ENCODE measurements around the gene ZPLD1. TPM values are rescaled to one million over a fixed set of nuclear protein-coding genes. Genes with fewer than 3 reads are reported as not detected.

Gene ZPLD1
- polyA plus RNA-seq, 1 donor = 0.22 TPM

GRCh38 chr3:102481050-102481449, 46.2 kb downstream of the ZPLD1 start:
- H3K27ac ChIP-seq (ENCODE audit: low read length) = no peak overlapping the region
- 89% methylated on average over 3 of the region's 4 CpGs for WGBS (ENCODE audit: insufficient coverage, low lambda C conversion rate)
- no peaks in the 10 kb centered on the region for H3K36me3 ChIP-seq (ENCODE audit: control insufficient read depth, insufficient read depth, low read length)
- no peaks in the 10 kb centered on the region for H3K4me1 ChIP-seq (ENCODE audit: control insufficient read depth, insufficient read depth, low read length)
- no peaks in the 10 kb centered on the region for H3K27me3 ChIP-seq (ENCODE audit: control insufficient read depth, insufficient read depth, low read length)
- no peak overlapping the region for H3K4me3 ChIP-seq (ENCODE audit: low read length)
- no peaks in the 10 kb centered on the region for H3K9me3 ChIP-seq (ENCODE audit: control insufficient read depth, low read depth, low read length)
- DNase-seq = no peak

- no peaks in the 10 kb centered on the region for H3K36me3 ChIP-seq (ENCODE audit: control insufficient read depth, insufficient read depth, low read length)
- no peak overlapping the region for H3K4me3 ChIP-seq (ENCODE audit: low read length)
- H3K27ac ChIP-seq (ENCODE audit: low read length) = no peak overlapping the region
- 100% methylated on average over 2 of the region's 3 CpGs for WGBS (ENCODE audit: insufficient coverage, low lambda C conversion rate)
- no peak for DNase-seq
- H3K4me1 ChIP-seq (ENCODE audit: control insufficient read depth, insufficient read depth, low read length) = no peaks in the 10 kb centered on the region
- no peaks in the 10 kb centered on the region for H3K9me3 ChIP-seq (ENCODE audit: control insufficient read depth, low read depth, low read length)
- H3K27me3 ChIP-seq (ENCODE audit: control insufficient read depth, insufficient read depth, low read length) = no peaks in the 10 kb centered on the region
These were observed 48.7 kb downstream of the ZPLD1 start for GRCh38 chr3:102483556-102483955.

- no peaks in the 10 kb centered on the region for H3K9me3 ChIP-seq (ENCODE audit: control insufficient read depth, low read depth, low read length)
- no peak overlapping the region for H3K27ac ChIP-seq (ENCODE audit: low read length)
- no peaks in the 10 kb centered on the region for H3K36me3 ChIP-seq (ENCODE audit: control insufficient read depth, insufficient read depth, low read length)
- DNase-seq = no peak
- WGBS (ENCODE audit: insufficient coverage, low lambda C conversion rate) = 33% methylated on average over 2 of the region's 3 CpGs
- no peak overlapping the region for H3K4me3 ChIP-seq (ENCODE audit: low read length)
- H3K4me1 ChIP-seq (ENCODE audit: control insufficient read depth, insufficient read depth, low read length) = no peaks in the 10 kb centered on the region
- no peaks in the 10 kb centered on the region for H3K27me3 ChIP-seq (ENCODE audit: control insufficient read depth, insufficient read depth, low read length)
These were observed 49.5 kb downstream of the ZPLD1 start for GRCh38 chr3:102484363-102484762.

GRCh38 chr3:102485701-102486100, 50.9 kb downstream of the ZPLD1 start:
- Histone ChIP-seq H3K4me1 (ENCODE audit: control insufficient read depth, insufficient read depth, low read length) (no peaks in the 10 kb centered on the region), H3K36me3 (ENCODE audit: control insufficient read depth, insufficient read depth, low read length) (no peaks in the 10 kb centered on the region), H3K9me3 (ENCODE audit: control insufficient read depth, low read depth, low read length) (no peaks in the 10 kb centered on the region), H3K27me3 (ENCODE audit: control insufficient read depth, insufficient read depth, low read length) (no peaks in the 10 kb centered on the region), H3K27ac (ENCODE audit: low read length) (no peak overlapping the region), H3K4me3 (ENCODE audit: low read length) (no peak overlapping the region)
- peak in 1 of 2 donors; percentile 39 for DNase-seq
- WGBS (ENCODE audit: insufficient coverage, low lambda C conversion rate) = 55% methylated on average over 2 of the region's 2 CpGs

GRCh38 chr3:102488331-102488730, 53.5 kb downstream of the ZPLD1 start:
- no peak overlapping the region for H3K4me3 ChIP-seq (ENCODE audit: low read length)
- H3K4me1 ChIP-seq (ENCODE audit: control insufficient read depth, insufficient read depth, low read length) = no peaks in the 10 kb centered on the region
- peaks cover 3% of the 10 kb centered on the region for H3K9me3 ChIP-seq (ENCODE audit: control insufficient read depth, low read depth, low read length)
- H3K36me3 ChIP-seq (ENCODE audit: control insufficient read depth, insufficient read depth, low read length) = no peaks in the 10 kb centered on the region
- H3K27me3 ChIP-seq (ENCODE audit: control insufficient read depth, insufficient read depth, low read length) = no peaks in the 10 kb centered on the region
- H3K27ac ChIP-seq (ENCODE audit: low read length) = no peak overlapping the region
- DNase-seq = no peak

GRCh38 chr3:102492300-102492699, 57.5 kb downstream of the ZPLD1 start:
- no CpG with 5 or more reads among the region's 8 CpGs for WGBS (ENCODE audit: insufficient coverage, low lambda C conversion rate)

GRCh38 chr3:102497571-102497970, 62.8 kb downstream of the ZPLD1 start:
- no peaks in the 10 kb centered on the region for H3K4me1 ChIP-seq (ENCODE audit: control insufficient read depth, insufficient read depth, low read length)
- no peak overlapping the region for H3K4me3 ChIP-seq (ENCODE audit: low read length)
- no peaks in the 10 kb centered on the region for H3K9me3 ChIP-seq (ENCODE audit: control insufficient read depth, low read depth, low read length)
- WGBS (ENCODE audit: insufficient coverage, low lambda C conversion rate) = 94% methylated on average over 3 of the region's 3 CpGs
- H3K36me3 ChIP-seq (ENCODE audit: control insufficient read depth, insufficient read depth, low read length) = no peaks in the 10 kb centered on the region
- H3K27me3 ChIP-seq (ENCODE audit: control insufficient read depth, insufficient read depth, low read length) = no peaks in the 10 kb centered on the region
- H3K27ac ChIP-seq (ENCODE audit: low read length) = no peak overlapping the region
- no peak for DNase-seq

More at GRCh38 chr3:102492300-102492699, 57.5 kb downstream of the ZPLD1 start:
- H3K27me3 ChIP-seq (ENCODE audit: control insufficient read depth, insufficient read depth, low read length) = no peaks in the 10 kb centered on the region
- no peak overlapping the region for H3K4me3 ChIP-seq (ENCODE audit: low read length)
- peaks cover 3% of the 10 kb centered on the region for H3K9me3 ChIP-seq (ENCODE audit: control insufficient read depth, low read depth, low read length)
- H3K27ac ChIP-seq (ENCODE audit: low read length) = no peak overlapping the region
- DNase-seq = no peak
- no peaks in the 10 kb centered on the region for H3K36me3 ChIP-seq (ENCODE audit: control insufficient read depth, insufficient read depth, low read length)
- no peaks in the 10 kb centered on the region for H3K4me1 ChIP-seq (ENCODE audit: control insufficient read depth, insufficient read depth, low read length)

GRCh38 chr3:102505542-102505941, 70.7 kb downstream of the ZPLD1 start:
- H3K4me1 ChIP-seq (ENCODE audit: control insufficient read depth, insufficient read depth, low read length) = no peaks in the 10 kb centered on the region
- no peak overlapping the region for H3K27ac ChIP-seq (ENCODE audit: low read length)
- H3K9me3 ChIP-seq (ENCODE audit: control insufficient read depth, low read depth, low read length) = no peaks in the 10 kb centered on the region
- H3K27me3 ChIP-seq (ENCODE audit: control insufficient read depth, insufficient read depth, low read length) = no peaks in the 10 kb centered on the region
- H3K36me3 ChIP-seq (ENCODE audit: control insufficient read depth, insufficient read depth, low read length) = no peaks in the 10 kb centered on the region
- no peak overlapping the region for H3K4me3 ChIP-seq (ENCODE audit: low read length)
- no peak for DNase-seq
- no CpG with 5 or more reads among the region's 2 CpGs for WGBS (ENCODE audit: insufficient coverage, low lambda C conversion rate)

- 80% methylated on average over 2 of the region's 3 CpGs for WGBS (ENCODE audit: insufficient coverage, low lambda C conversion rate)
- DNase-seq = no peak
- no peaks in the 10 kb centered on the region for H3K4me1 ChIP-seq (ENCODE audit: control insufficient read depth, insufficient read depth, low read length)
These were observed 75.8 kb downstream of the ZPLD1 start for GRCh38 chr3:102510663-102511062.

GRCh38 chr3:102511168-102511567, 76.4 kb downstream of the ZPLD1 start:
- no peaks in the 10 kb centered on the region for H3K36me3 ChIP-seq (ENCODE audit: control insufficient read depth, insufficient read depth, low read length)
- no peaks in the 10 kb centered on the region for H3K27me3 ChIP-seq (ENCODE audit: control insufficient read depth, insufficient read depth, low read length)
- no CpG with 5 or more reads among the region's 1 CpG for WGBS (ENCODE audit: insufficient coverage, low lambda C conversion rate)
- H3K9me3 ChIP-seq (ENCODE audit: control insufficient read depth, low read depth, low read length) = no peaks in the 10 kb centered on the region
- no peak for DNase-seq
- no peak overlapping the region for H3K27ac ChIP-seq (ENCODE audit: low read length)
- H3K4me3 ChIP-seq (ENCODE audit: low read length) = no peak overlapping the region
- H3K4me1 ChIP-seq (ENCODE audit: control insufficient read depth, insufficient read depth, low read length) = no peaks in the 10 kb centered on the region

More at GRCh38 chr3:102510663-102511062, 75.8 kb downstream of the ZPLD1 start:
- Histone ChIP-seq H3K9me3 (ENCODE audit: control insufficient read depth, low read depth, low read length) (no peaks in the 10 kb centered on the region), H3K27me3 (ENCODE audit: control insufficient read depth, insufficient read depth, low read length) (no peaks in the 10 kb centered on the region), H3K27ac (ENCODE audit: low read length) (no peak overlapping the region), H3K36me3 (ENCODE audit: control insufficient read depth, insufficient read depth, low read length) (no peaks in the 10 kb centered on the region), H3K4me3 (ENCODE audit: low read length) (no peak overlapping the region)

- H3K4me1 ChIP-seq (ENCODE audit: control insufficient read depth, insufficient read depth, low read length) = no peaks in the 10 kb centered on the region
- WGBS (ENCODE audit: insufficient coverage, low lambda C conversion rate) = 100% methylated on average over 2 of the region's 4 CpGs
- no peaks in the 10 kb centered on the region for H3K9me3 ChIP-seq (ENCODE audit: control insufficient read depth, low read depth, low read length)
- H3K27me3 ChIP-seq (ENCODE audit: control insufficient read depth, insufficient read depth, low read length) = no peaks in the 10 kb centered on the region
- no peaks in the 10 kb centered on the region for H3K36me3 ChIP-seq (ENCODE audit: control insufficient read depth, insufficient read depth, low read length)
- no peak for DNase-seq
- H3K27ac ChIP-seq (ENCODE audit: low read length) = no peak overlapping the region
- H3K4me3 ChIP-seq (ENCODE audit: low read length) = no peak overlapping the region
These were observed 76.8 kb downstream of the ZPLD1 start for GRCh38 chr3:102511639-102512038.
